Stimulated activated CD4-positive, alpha-beta T cell treated with anti-CD3 and anti-CD28 coated beads, Interleukin-1b, Interleukin-23, amount 100 ng/mL, for 1 hour (primary cell): ENCODE measurements around the gene SAMM50.

Experiments
- DNase-seq, 2 donors: peaks; one replicate each; pipeline ENCODE4 v3.0.0-alpha.2; 2020; ENCODE audit warnings: low read depth in 2 of 2

The SAMM50 gene

DNA sequence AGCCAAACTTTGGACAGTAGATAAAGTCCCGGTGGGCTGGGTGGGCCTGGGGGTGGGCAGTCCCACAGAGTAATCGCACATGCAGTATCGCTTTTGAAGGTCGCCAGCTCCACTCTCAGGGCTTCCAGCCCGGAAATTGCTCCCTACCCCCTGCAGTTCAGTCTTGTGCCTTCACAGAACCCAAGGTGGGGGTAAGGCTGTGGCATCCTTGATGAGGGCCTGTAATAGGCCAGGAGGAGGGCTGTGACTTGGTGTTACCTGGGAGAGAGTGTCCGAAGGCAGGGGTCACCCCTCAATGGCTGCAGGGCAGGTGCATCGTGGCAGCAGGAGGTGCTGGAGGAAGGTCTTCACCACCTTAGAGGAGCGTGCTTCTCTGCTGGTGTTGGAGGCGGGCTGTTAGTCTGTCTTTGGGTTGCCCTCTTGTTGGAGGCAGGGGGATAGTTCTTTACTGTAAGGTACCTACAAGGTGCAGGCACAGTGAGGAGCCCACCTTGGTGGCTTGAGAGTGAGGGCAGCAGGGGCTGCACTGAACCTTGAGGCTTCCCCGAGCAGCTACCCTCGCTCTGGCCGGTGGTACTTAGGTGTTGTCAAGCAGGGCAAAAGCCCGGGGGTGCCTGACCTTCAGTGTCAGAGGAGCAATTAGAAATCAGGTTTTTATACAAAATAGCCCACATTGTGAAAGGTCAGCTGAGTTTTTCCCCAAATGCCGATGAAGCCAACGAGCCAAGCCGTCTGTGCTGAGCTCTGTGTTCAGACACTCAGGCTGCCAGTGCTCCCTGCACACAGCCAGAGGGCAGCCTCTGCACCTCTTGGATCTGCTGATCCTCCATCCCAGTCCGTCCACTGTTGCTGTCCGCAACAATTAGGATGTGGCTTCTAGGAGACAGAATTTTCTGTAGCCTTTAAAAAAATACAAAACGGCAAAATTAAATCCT lies 21.9 kb downstream of the SAMM50 start:
- DNase-seq: no peak

DNA sequence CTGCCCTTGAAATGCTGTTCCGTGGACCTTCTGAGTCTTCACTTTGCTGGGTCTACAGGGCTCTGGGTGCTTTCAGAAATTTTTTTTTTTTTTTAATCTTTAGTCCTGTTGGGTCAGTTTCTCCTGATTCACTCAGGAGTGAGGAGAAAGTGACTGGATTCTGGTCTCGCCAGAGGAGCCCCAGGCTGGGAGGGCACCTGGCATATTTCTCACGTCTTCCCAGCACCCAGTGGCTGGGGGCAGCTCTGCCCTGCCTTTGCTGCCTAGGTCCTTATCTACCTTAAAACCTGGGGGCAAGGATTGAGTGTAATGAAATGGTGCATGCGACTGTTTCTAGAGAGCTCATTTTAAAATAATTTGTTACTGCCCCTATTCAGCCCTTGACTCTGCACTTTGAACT lies 23.3 kb downstream of the SAMM50 start:
- no peak for DNase-seq

DNA sequence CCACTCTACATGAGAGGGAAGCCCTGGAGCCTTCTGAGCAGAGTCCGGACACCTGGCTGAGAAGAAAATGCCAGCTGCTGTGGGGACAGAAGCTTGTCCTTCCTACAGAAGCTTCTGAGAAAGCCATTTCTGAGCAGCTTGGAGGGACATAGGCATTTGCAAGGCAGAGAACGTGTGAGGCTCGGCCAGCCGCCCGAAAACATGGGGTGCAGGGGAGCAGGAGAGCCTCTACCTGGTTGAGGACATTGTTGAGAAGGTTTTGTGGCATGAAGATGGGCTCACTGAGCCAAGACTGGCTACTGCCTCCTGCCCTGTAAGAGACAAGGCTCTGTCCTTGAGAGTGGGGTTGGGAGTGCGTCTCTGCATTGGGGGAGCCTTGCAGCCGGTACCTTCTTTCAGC lies 25.3 kb downstream of the SAMM50 start:
- DNase-seq: no peak

DNA sequence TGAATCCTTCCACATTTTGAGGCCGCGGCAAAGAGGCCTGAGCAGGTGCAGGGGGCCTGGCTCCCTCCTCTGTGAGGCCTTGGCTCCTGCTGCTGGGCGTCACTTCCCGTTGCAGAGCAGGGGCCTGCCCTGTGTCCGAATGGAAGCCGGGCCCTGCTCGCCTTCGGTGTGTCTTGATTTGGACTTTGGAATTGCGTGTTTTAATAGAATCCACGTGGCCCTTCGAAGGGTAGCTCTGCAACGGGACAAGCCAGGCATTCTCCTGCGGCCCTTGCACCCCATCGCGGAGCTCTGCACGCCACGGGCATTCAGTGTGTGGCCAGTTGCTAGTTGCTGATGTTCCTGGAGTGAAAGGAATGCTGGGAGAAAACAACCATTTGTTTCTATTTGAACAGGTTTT lies 25.8 kb downstream of the SAMM50 start:
- no peak for DNase-seq

DNA sequence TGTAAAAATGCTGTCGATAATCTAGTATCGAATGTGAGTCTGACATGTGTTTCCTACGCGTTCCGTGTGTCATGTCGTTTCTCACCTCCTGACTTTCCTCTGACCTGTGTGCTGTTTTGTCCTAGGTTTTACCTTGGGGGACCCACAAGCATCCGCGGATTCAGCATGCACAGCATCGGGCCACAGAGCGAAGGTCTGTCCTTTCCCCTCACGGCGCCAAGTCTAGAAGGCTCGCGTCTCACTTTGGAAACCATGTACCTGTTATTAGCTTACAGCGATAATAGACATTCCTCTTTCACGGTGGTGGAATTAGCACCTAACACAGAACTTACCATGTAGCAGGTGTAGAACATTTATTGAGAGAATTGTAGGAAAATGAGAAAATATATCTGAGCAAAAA lies 28.6 kb downstream of the SAMM50 start:
- DNase-seq: no peak

DNA sequence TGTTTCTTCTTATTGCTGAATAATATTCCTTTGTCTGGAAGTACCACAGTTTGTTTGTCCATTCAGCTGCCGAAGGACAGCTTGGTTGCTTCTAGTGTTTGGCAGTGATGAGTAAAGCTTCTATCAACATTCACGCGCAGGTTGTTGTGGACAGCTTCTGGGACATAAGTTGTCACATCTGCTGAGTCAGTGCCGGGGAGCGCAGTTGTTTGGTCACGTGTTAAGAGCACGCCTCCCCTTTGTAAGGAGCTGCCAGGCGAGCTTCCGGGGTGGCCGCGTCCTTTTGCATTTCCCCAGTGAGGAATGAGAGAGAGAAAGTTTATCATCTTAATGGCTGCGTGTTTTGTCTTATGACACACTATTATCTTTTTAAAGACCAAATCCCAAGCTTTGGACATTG lies 30.3 kb downstream of the SAMM50 start:
- no peak for DNase-seq

DNA sequence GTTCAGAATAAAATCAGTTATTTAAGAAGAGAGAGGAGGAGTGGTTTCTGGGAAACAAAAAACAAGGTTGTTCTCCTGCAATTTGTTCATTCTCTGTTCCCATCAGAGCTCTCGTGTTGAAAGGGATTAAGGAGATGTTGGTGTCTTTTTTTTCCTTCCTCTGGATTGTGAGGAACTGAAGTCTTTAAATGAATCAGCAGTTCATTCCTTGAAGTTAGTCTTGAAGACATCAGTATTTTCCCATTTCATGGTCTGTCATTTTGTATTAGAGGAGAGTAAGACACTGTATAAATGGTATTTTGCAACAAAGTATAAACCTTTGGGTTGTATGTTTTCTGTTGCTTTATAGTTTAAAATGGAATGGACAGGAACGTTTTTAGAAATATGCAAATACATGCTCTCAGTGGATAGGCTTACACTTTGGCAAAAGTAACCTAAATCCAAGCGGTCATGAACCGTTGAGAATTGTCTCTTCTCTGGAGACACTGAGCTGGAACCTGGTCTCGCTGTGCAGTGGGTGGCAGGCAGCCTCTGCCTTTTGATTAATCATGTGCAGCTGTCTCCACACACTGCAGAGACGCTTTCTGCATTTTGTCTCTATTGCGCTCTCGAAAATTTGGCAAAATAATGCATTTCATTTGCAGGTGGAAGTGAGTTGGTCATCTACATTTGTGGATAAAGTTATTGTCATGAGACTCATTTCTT lies 33.0 kb downstream of the SAMM50 start:
- DNase-seq: no peak

DNA sequence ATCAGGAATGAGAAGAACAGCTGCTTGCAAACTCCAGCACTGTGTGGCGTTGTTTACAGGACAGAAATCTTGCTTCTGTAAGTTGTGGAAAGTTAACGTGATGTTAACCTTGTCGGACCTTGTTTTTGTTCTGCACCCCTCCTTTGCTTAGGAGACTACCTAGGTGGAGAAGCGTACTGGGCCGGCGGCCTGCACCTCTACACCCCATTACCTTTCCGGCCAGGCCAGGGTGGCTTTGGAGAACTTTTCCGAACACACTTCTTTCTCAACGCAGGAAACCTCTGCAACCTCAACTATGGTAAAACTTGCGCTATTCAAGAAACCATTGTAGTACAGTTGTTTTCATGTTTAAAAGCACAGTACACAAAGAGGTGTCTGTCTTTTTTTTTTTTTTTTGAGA lies 33.7 kb downstream of the SAMM50 start:
- no peak for DNase-seq

DNA sequence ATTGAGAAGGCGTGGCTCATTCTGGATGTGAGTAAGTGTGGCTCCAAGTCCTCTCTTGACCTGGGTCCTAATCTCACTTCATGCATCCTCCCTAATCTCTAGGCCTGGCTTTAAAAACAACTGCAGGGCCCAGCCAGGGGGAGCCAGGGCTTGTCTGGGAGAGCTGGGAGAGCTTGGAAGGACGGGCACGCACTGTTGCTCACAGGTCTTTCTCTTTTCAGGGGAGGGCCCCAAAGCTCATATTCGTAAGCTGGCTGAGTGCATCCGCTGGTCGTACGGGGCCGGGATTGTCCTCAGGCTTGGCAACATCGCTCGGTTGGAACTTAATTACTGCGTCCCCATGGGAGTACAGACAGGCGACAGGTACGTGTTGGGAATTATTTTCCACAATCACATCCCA lies 34.8 kb downstream of the SAMM50 start:
- no peak for DNase-seq

DNA sequence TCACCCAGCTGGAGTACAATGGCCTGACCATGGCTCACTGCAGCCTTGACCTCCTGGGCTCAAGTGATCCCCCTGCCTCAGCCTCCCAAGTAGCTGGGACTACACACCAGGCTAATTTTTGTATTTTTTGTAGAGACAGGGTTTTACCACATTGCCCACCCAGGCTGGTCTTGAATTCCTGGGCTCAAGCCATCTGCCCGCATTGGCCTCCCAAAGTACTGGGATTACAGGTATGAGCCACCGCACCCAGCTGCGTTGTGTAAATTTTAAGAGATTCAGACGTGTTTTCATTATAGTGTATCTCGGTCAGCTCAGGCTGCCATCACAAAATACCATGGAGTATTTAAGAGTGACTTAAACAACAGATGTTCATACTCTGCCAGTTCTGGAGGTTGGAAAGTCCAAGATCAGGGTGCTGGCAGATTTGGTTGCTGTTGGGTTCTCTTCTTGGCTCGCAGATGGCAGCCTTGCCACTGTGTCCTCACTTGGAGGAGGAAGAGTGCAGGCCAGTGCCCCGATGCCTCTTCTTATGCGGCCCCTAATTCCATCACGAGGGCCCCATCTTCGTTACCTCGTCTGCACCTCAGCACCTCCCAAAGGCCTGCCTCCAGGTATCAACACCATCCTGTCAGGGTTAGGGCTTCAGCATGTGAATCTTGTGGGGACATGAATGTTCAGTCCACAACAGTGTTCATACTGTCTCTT lies 36.2 kb downstream of the SAMM50 start:
- no peak for DNase-seq

DNA sequence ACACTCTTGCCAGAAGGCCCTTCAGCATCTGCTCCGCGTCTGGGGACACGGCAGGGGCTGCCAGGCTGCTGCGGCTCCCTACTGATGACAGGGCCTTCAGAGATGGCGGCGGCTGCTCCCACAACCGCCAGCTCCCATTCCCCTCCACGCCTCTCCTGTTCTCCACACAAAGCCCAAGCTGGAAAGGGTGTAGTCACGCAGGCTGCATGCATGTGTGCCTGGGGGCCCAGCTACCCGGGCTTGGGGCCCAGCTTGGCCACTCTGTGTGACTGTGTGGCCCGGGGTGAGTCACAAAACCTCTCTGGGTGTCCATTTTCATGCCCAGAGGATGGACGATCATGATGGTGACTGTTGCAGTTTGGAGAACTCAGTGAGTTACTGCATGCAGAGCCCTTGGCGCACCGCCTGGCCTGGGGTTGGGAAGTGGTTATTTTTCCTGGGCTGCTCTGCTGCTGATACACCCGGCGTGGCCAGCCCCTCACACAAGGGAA lies 37.1 kb downstream of the SAMM50 start:
- no peak for DNase-seq

DNA sequence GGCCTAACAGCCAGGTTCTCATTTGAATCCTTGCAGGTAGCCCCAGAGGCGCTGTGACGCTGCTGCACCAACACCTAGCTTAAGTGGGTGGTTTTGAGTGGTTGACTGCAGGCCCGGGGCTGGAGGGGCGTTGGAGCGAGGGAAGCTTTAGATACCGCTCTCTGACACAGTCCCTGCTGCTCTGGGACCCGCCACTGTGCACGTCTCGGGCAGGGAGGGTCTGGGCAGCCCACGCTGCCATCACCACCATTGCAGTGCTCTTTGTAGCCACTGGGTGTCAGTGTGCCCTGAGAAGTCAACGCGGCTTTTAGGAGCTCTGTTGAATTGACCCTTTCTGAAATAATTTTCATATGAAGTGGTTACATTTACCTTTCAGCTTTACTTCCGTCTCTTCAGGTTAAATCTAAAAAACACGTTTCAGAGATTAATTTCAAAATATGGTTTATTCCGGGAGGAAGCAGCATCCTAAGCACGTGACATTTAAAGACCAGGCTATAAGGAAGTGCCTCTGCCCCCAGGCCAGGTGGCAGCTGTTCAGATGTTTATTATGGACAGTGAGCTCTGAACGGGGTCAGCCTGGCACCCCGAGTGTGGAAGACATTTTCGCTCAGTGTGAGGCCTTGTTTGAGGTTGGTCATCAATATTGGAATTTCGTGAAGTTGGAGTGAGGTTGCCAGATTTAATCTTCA lies 38.0 kb downstream of the SAMM50 start:
- peak in 1 of 2 donors; percentile 38 for DNase-seq

DNA sequence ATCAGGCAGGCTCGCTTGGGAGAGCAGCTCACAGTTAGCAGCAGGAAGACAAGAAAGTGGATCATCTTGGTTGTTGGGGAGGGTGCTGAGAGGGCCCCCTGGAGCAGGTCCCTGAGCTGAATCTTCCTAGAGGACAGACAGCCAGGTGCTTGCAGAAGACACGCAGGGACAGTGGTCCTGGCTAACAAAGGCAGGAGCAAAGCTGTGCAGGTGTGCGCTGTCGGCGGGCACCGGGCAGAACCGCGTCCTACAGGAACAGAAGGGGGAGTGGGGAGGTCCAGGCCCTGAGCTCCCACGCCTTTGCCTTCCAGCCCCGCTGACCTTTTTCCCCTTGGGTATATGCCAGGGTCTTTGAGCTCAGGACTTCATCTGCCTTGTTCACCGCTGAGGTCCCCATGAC lies 38.8 kb downstream of the SAMM50 start:
- no peak for DNase-seq

DNA sequence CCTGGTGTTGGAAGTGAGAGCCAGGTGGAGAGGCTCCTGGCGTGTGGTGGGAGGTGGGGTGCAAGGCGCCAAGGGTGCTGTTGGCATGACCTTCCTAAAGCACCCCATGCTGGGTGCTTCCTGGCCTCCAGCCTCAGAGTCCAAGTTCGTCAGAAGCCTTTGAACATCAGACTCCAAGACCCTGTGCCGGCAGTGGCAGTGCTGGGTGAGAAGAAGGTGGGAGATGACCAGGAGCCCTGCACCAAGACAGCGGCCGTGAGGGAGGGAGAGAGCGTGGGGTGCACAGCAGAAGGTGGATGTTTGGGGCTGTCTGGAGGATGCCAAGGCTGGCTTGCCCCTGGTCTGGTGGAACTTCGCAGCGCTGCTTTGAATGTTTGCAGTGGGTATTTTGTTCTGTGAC lies 39.2 kb downstream of the SAMM50 start:
- no peak for DNase-seq

DNA sequence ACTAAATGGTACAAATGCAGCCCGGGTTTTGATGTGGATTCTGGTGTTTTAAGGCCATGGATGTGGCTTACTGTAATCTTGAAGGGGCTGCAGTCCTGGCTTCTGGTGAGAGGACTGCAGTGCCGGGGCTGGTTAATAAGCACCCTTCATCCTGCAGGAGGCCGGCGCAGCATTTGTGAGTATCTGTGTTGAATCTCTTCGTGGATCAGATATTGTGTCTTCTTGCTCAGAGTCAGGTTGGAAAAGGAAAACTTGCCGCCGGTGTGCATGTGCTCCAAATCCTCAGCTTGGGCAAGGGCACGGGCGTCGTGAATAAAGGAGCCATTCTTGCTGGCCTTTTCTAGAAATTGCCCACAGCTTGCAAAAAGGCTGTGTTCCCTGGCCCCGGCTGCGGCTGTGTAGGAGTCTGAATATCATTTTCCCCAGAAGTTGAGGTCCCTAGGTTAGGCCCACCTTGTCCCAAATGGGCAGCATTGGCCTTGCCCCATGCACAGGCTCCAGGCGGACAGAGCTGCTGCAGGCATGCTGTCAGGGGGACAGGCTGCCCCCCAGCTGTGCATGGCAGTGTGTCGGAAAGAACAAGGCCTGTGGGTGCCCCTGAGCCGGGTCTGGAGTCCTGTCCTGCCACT lies 39.9 kb downstream of the SAMM50 start:
- DNase-seq: no peak

DNA sequence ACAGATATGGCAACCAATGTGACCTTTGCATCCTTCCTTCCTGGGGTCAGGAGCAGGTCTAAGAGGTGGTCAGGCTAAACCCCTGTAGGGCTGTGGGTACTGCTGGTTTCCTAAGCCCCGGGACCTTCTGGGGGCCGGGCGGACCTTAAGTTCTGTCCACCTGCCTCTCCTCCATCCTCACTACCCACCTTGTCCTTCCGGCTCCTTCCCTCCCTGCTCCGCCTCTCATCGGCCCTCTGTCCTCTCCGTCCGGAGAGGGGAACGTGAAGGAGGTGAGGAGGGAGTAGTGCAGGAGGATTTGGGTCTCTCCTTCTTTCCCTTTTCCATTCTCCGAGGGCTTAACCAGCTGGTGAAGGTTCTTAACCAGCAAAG lies 40.5 kb downstream of the SAMM50 start:
- no peak for DNase-seq

DNA sequence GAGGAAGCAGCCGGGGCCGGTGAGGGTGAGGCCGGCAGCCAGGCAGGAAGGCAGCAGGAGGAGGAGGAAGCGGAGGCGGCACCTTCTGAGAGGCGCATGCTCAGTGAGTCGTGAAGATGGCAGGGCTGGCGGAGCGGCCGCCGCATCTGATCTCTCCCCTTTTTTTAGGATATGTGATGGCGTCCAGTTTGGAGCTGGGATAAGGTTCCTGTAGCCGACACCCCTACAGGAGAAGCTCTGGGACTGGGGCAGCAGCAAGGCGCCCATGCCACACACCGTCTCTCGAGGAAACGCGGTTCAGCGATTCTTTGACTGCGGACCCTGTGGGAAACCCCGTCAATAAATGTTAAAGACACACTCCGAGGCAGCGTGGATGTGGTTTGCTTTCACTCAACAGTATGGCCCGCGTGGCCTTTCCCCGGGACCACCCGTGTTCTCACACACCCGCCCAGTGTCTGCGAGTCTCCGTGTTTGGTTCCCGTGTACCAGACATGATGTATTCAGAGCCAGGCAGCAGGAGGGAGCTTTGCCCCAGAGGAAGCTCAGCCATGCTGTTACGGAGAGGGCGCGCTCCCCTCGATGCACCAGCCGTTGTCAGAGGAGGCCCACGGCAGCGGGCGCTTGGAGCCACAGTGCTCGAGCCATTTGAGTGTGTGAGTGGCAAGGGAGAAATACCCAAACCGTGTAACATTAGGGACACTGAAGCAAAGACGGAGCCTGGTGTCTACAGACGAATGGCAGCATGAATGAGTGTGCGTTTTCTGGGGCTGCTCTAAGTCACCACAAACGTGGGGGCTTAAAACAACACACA lies 41.1 kb downstream of the SAMM50 start:
- peak; percentile 25 to 48 for DNase-seq

DNA sequence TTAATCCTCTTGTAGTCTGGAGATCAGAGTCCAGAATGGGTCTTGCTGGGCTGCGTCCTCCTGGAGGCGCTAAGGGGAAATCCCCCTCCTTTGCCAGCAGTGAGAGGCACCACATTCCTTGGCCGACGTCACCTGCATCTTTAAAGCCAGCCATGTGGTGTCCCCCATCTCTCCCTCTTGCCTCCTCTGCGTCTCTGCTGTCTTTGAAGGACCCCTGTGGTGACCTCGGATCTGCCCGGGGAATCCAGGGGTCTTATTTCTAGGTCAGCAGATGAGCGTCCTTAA lies 41.7 kb downstream of the SAMM50 start:
- no peak for DNase-seq

DNA sequence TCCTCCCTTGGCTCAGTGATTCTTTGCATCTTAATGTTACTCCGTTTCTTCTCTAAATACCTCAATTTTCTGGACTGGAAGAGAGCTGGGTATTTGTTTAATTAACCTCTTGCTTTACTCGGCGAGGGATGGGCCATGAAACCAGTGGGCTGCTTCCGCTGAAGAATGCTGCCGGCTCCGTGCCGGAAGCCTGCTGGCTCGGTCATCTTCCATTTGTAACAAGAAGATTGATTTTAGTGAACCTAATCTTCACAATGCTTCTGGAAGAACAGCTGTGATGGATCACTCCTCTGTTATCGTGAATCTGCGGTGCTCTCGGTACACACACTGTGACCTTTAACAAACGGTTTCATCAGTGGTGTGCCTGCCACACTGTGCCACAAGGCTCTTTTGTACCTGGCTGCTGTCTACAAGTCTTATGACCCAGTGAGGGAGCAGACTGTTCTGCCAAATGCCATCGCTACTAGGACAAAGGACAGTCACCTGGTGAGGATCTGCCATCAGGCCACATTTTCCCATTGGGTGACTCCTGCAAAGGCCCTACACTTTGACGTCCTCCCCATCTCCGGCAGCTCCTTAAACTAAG lies 43.5 kb downstream of the SAMM50 start:
- no peak for DNase-seq

DNA sequence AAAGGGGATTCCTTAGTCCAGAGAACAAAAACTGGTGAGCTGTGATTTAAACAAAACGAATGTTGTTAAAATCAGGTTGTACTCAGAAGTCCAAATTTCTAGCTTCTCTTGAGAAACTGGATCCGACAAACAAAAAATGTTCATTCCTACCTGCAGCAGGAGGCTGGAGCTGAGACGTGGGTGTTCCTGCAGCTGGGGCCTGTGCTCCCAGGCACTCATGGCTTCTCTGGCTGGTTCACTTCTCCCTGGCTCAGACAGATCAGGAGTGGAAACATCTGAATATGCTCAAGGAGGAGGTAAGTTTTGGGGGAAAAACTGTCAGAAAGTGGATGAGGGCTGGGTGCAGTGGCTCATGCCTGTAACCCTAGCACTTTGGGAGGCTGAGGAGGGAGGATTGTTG lies 44.1 kb downstream of the SAMM50 start:
- DNase-seq: no peak
